Erythroblast (primary cell): Measurements from ENCODE around the gene PRIM2.
"Not testable (repeated sequence)": the region's sequence is repeated elsewhere in the genome, so short reads cannot be mapped to it uniquely, and the experiment has no call there.

ENCODE experiments used
- DNase-seq, 2 experiments: peaks; one replicate each; lab custom pipeline; 2025; lab: John Stamatoyannopoulos, UW
- GATA1 ChIP-seq: IDR thresholded peaks from 2 replicates; pipeline ENCODE4 v1.6.1; 2011; ENCODE audit warnings: low read depth, mild to moderate bottlenecking, control low read depth, low read length, moderate library complexity
- POLR2A ChIP-seq: IDR thresholded peaks from 2 replicates; pipeline ENCODE4 v1.6.1; 2011; ENCODE audit warnings: mild to moderate bottlenecking, low read length

The PRIM2 gene

GRCh38 chr6:57389038-57389592 lies 71.7 kb downstream of the PRIM2 start:
- DNase-seq, result not testable (repeated sequence)

- not testable (repeated sequence) for DNase-seq
Measured at GRCh38 chr6:57390818-57391217, 73.4 kb downstream of the PRIM2 start.

GRCh38 chr6:57392047-57392446 lies 74.6 kb downstream of the PRIM2 start:
- not testable (repeated sequence) for DNase-seq

GRCh38 chr6:57419341-57419740 lies 101.9 kb downstream of the PRIM2 start:
- DNase-seq, result not testable (repeated sequence)

GRCh38 chr6:57421503-57421902 lies 104.1 kb downstream of the PRIM2 start:
- TF ChIP-seq POLR2A (no peak), GATA1 (no peak)
- DNase-seq, result no peak

GRCh38 chr6:57423468-57423867 lies 106.0 kb downstream of the PRIM2 start:
- no peak for DNase-seq

GRCh38 chr6:57431742-57432141 lies 114.3 kb downstream of the PRIM2 start:
- not testable (repeated sequence) for DNase-seq

More at GRCh38 chr6:57423468-57423867, 106.0 kb downstream of the PRIM2 start:
- no peak for TF ChIP-seq GATA1
- no peak for TF ChIP-seq POLR2A

- TF ChIP-seq GATA1 (no peak), POLR2A (no peak)
- no peak for DNase-seq
Measured at GRCh38 chr6:57432157-57432556, 114.7 kb downstream of the PRIM2 start.

- DNase-seq, result no peak
- TF ChIP-seq GATA1 (no peak), POLR2A (no peak)
Measured at GRCh38 chr6:57432919-57433684, 115.7 kb downstream of the PRIM2 start.

- DNase-seq, result not testable (repeated sequence)
Measured at GRCh38 chr6:57433790-57434189, 116.4 kb downstream of the PRIM2 start.

GRCh38 chr6:57434944-57435343 lies 117.5 kb downstream of the PRIM2 start:
- no peak for TF ChIP-seq GATA1
- TF ChIP-seq POLR2A, result no peak
- DNase-seq, result no peak

GRCh38 chr6:57435475-57436160 lies 118.2 kb downstream of the PRIM2 start:
- DNase-seq, result no peak
- TF ChIP-seq POLR2A (no peak), GATA1 (no peak)

GRCh38 chr6:57440735-57441134 lies 123.3 kb downstream of the PRIM2 start:
- DNase-seq, result not testable (repeated sequence)

GRCh38 chr6:57442133-57442532 lies 124.7 kb downstream of the PRIM2 start:
- DNase-seq, result not testable (repeated sequence)

- DNase-seq, result not testable (repeated sequence)
Measured at GRCh38 chr6:57443181-57443580, 125.8 kb downstream of the PRIM2 start.

- DNase-seq, result not testable (repeated sequence)
Measured at GRCh38 chr6:57444787-57445186, 127.4 kb downstream of the PRIM2 start.

GRCh38 chr6:57445379-57445778 lies 127.9 kb downstream of the PRIM2 start:
- DNase-seq, result not testable (repeated sequence)

- DNase-seq, result not testable (repeated sequence)
Measured at GRCh38 chr6:57445790-57446468, 128.5 kb downstream of the PRIM2 start.

GRCh38 chr6:57449496-57450066 lies 132.2 kb downstream of the PRIM2 start:
- DNase-seq, result not testable (repeated sequence)

- DNase-seq, result not testable (repeated sequence)
Measured at GRCh38 chr6:57459781-57460180, 142.4 kb downstream of the PRIM2 start.
